ENCODE data around the gene ZNF565. TPM values are rescaled to one million over a fixed set of nuclear protein-coding genes. Genes with fewer than 3 reads are reported as not detected.

ZNF565 gene
- total RNA-seq, 4 donors from 2014 or later, result 3.0 to 9.2 (median 4.9) TPM

DNA sequence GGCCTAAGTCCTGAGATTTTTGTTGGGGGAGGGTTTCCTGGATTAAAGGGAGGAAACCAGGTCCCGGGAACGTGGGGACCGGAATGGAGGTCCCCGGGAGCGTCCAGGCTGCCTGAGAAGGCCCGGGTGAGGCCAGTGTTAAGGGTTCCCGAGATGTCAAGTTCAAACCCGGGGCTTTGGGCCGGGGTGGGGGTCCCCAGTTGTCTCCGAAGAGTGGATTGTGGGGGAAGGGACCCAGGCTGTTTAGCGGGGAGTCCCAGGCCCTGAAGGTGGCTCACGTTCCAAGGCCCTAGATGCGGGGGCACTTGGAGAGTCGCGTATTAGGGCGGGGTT is 62.5 kb downstream of the ZNF565 start:
- Histone ChIP-seq H3K4me3 (peak overlapping the region; percentile 27 to 59 (median 42)), H3K27ac (peak overlapping the region; percentile 69 to 98 (median 82)), H3K36me3 (peaks cover 0 to 50% (median 0%) of the 10 kb centered on the region in 3 donors), H3K9me3 (no peaks in the 10 kb centered on the region), H3K27me3 (no peaks in the 10 kb centered on the region), H3K4me1 (peaks cover 0 to 4% (median 0%) of the 10 kb centered on the region in 4 donors)
- TF ChIP-seq CTCF (IDR thresholded peaks at IDR 0.05), result no peak
- TF ChIP-seq POLR2A (IDR thresholded peaks at IDR 0.05), result no peak
- no peak for DNase-seq

DNA sequence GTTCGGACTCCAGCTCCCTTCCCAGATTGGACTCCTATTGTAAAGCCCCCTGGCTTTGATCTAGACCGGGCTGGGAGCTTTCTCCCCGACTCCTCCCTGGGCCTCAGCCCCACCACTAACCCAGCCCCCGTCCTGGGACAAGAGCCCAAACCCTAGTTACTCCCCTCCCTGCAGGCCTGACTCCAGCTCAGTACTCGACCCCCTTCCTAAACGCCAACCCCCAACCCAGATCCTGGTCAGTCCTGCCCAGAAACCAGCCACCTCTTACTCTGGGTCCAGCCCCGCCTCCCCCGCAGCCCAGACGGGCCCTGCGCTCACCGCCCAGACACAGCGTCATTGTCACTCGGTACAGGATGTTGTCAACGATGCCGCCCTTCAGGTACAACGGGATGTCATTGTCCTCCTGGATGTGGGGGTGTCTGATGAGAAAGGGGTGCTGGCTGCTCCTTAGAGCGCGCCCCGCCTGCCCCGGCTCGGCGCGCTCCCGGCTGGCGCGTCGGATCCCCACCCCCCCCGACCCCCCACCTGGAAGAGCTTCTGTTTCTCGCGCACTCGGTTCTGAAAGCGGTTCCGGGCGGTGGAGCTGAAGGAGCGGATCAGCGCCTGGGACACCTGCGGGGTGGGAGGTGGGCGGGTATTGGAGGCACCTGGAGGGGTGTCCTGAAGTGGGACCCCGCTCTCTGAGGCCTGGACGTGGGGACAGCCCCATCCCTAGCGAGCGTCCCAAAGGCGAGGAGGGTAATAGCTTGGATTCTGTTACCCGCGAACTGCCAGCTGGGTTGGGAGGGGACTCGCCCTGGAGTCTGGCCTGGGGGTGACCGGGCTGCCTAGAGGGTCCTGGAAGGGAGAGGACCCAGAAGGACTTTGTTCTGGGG is 63.1 kb downstream of the ZNF565 start:
- peak overlapping the region; percentile 69 to 98 (median 82) for H3K27ac ChIP-seq
- TF ChIP-seq CTCF (IDR thresholded peaks at IDR 0.05) (no peak), POLR2A (IDR thresholded peaks at IDR 0.05) (no peak)
- H3K4me3 ChIP-seq, result peak overlapping the region; percentile 27 to 59 (median 42)
- peaks cover 0 to 4% (median 0%) of the 10 kb centered on the region in 4 donors for H3K4me1 ChIP-seq
- no peaks in the 10 kb centered on the region for H3K27me3 ChIP-seq
- peak in 1 of 3 donors; percentile 53 for DNase-seq
- H3K9me3 ChIP-seq, result no peaks in the 10 kb centered on the region
- peaks cover 0 to 56% (median 0%) of the 10 kb centered on the region in 3 donors for H3K36me3 ChIP-seq

GRCh38 chr19:36150586-36150985 is 63.9 kb downstream of the ZNF565 start:
- Histone ChIP-seq H3K27ac (peak overlapping the region in 3 of 4 donors; percentile 69 to 98 (median 88)), H3K9me3 (no peaks in the 10 kb centered on the region), H3K27me3 (no peaks in the 10 kb centered on the region), H3K36me3 (peaks cover 0 to 64% (median under 1%) of the 10 kb centered on the region in 3 donors), H3K4me3 (no peak overlapping the region), H3K4me1 (peaks cover 0 to 4% (median 0%) of the 10 kb centered on the region in 4 donors)
- TF ChIP-seq CTCF (IDR thresholded peaks at IDR 0.05) (no peak), POLR2A (IDR thresholded peaks at IDR 0.05) (no peak)
- DNase-seq, result no peak

- Histone ChIP-seq H3K27ac (no peak overlapping the region), H3K4me3 (no peak overlapping the region), H3K4me1 (peaks cover 0 to 4% (median 0%) of the 10 kb centered on the region in 4 donors), H3K9me3 (no peaks in the 10 kb centered on the region), H3K27me3 (no peaks in the 10 kb centered on the region), H3K36me3 (peaks cover 0 to 71% (median 2%) of the 10 kb centered on the region in 3 donors)
- TF ChIP-seq CTCF (IDR thresholded peaks at IDR 0.05), result no peak
- TF ChIP-seq POLR2A (IDR thresholded peaks at IDR 0.05), result no peak
- DNase-seq, result no peak
These were observed 64.6 kb downstream of the ZNF565 start for GRCh38 chr19:36149673-36150406.

- Histone ChIP-seq H3K9me3 (no peaks in the 10 kb centered on the region), H3K4me1 (peaks cover 0 to 12% (median 3%) of the 10 kb centered on the region in 4 donors), H3K4me3 (no peak overlapping the region), H3K36me3 (peaks cover 0 to 80% (median 2%) of the 10 kb centered on the region in 3 donors), H3K27me3 (no peaks in the 10 kb centered on the region), H3K27ac (no peak overlapping the region)
- TF ChIP-seq POLR2A (IDR thresholded peaks at IDR 0.05) (no peak), CTCF (IDR thresholded peaks at IDR 0.05) (no peak)
- no peak for DNase-seq
These were observed 69.8 kb downstream of the ZNF565 start for GRCh38 chr19:36144624-36145023.

Data from Peyer's patch (tissue), 4 donors.